ENCODE results near the gene ENOX2.

The ENOX2 gene

DNA sequence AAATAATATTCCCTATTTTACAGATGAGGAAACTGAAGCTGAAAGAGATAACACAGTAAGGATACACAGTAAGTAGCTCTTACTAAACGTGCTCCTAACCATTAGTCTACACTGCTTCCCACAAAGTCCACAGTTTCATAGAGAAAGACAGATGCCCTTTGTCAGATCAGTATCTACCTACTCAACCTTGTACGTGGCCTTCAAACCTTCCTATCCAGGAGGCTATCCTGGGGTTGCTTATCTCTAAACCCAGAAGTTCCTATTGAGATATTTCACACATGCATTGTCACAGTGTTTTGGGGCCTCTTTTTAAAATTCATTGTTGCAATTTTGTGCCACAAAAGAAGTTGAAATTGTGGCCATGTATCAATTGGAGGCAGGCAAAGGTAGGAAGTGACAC is 208.0 kb downstream of the ENOX2 start:
- no peaks in the 10 kb centered on the region for H3K4me1 Mint-ChIP-seq (ENCODE audit: low read depth)
- no peak overlapping the region for H3K27ac Mint-ChIP-seq
- no peaks in the 10 kb centered on the region for H3K27me3 Mint-ChIP-seq
- no peak overlapping the region for H3K4me3 Mint-ChIP-seq
- H3K36me3 Mint-ChIP-seq (ENCODE audit: low read depth), result no peaks in the 10 kb centered on the region
- H3K9me3 Mint-ChIP-seq, result no peaks in the 10 kb centered on the region

DNA sequence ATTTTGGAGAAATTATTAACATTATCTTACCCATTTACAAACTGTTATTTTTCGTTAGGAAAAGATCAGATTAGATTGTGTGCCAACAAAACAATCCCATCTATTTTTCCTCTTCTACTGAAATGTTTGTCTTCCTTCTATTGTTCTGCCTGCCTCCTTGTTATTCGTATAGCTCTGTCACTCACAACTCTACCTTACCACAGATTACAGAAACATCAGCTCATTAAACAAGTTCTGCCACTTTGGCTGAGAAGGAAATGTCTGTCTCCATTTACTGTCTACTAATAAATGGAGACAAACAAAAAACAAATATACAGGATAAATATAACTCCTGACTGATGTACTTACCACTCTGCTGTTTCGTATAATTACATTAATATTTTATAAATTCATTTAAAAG is 211.4 kb downstream of the ENOX2 start:
- no peak overlapping the region for H3K4me3 Mint-ChIP-seq
- no peak overlapping the region for H3K27ac Mint-ChIP-seq
- H3K9me3 Mint-ChIP-seq, result no peaks in the 10 kb centered on the region
- no peaks in the 10 kb centered on the region for H3K4me1 Mint-ChIP-seq (ENCODE audit: low read depth)
- peaks cover 9% of the 10 kb centered on the region for H3K36me3 Mint-ChIP-seq (ENCODE audit: low read depth)
- H3K27me3 Mint-ChIP-seq, result no peaks in the 10 kb centered on the region

DNA sequence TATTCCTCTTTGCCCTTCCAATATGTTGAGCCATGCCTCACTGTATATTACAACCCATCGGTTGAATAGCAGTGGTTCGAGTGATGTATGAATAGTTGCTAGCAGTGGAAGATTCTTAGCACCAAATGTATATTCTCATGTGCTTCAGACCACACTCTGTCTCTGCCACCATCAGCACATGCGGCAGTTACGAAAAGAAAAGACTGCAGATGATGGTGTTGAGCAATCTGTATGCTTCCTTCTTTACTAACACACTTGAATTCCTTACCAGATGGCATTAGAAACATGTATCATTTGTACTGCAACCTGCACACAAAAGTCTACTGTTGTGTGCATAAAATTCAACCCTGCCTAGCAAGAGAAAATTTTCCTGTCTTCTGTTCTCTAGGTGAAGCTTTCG is 214.6 kb downstream of the ENOX2 start:
- H3K4me1 Mint-ChIP-seq (ENCODE audit: low read depth), result no peaks in the 10 kb centered on the region
- H3K27me3 Mint-ChIP-seq, result no peaks in the 10 kb centered on the region
- H3K4me3 Mint-ChIP-seq, result no peak overlapping the region
- H3K9me3 Mint-ChIP-seq, result no peaks in the 10 kb centered on the region
- no peak overlapping the region for H3K27ac Mint-ChIP-seq
- peaks cover 21% of the 10 kb centered on the region for H3K36me3 Mint-ChIP-seq (ENCODE audit: low read depth)

- Mint-ChIP-seq H3K9me3 (no peaks in the 10 kb centered on the region), H3K27me3 (no peaks in the 10 kb centered on the region), H3K36me3 (ENCODE audit: low read depth) (peaks cover 30% of the 10 kb centered on the region), H3K4me1 (ENCODE audit: low read depth) (no peaks in the 10 kb centered on the region), H3K4me3 (no peak overlapping the region), H3K27ac (no peak overlapping the region)
These were observed 220.0 kb downstream of the ENOX2 start for GRCh38 chrX:130682990-130683389.

DNA sequence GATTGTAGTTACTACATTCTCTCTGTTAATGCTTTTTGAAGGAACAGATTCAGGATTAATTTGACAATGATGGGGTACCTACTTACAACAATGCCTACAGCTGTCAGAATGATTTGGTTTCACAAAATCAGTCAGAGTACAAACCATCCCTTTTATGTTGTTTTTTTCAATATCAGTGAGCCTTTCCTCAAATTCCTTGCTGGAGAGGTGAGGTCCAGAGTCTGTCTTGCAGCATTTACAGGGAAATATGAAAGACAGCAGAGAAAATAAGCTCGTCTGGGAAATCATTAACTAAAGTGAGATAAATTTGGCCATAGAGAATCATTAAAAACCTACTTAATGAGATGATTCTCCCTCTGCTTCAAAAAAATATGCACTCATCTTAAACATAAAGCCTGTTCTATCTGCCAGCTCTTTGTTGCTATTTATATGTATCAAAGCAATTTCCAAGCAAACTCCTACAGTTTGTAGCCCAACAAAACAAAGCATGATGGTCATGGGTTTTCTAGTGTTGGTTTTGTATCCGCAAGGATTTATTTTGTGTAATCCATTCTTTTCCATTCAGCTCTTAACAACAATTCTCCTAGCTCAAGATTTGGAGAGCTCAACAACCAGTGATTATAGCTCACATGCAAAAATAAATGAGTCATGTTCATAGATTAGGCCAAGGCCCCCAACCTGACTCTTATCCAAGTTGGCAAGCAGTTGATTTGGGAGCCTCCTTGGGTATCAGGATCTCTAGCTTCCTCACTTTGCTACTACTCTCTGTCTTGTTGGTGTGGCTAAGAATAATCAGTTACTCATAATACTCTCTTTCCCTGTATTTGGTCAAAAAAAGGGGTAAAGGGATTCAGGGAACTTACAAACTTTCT is 222.6 kb downstream of the ENOX2 start:
- no peak overlapping the region for H3K4me3 Mint-ChIP-seq

DNA sequence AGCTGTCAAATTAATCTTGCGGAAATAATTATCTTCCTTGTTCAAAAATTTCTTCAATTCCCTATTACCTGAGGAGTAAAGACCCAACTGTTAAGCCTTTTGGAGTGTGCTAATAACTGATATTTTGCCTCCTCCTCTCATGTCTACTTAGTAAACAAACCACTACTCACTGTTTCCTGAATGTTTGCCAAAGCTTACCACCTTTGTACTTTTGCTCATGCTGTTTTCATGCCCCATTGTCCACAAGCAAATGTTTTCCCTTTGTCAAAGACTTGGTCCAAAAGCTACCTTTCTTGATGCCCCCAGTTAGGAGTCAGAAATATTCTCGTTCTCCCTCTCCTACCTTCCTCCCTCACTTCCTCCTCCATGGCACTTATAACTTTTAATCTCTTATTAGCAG is 226.1 kb downstream of the ENOX2 start:
- peaks cover 55% of the 10 kb centered on the region for H3K36me3 Mint-ChIP-seq (ENCODE audit: low read depth)
- no peak overlapping the region for H3K4me3 Mint-ChIP-seq
- H3K27ac Mint-ChIP-seq, result no peak overlapping the region
- H3K27me3 Mint-ChIP-seq, result no peaks in the 10 kb centered on the region
- H3K4me1 Mint-ChIP-seq (ENCODE audit: low read depth), result no peaks in the 10 kb centered on the region
- H3K9me3 Mint-ChIP-seq, result no peaks in the 10 kb centered on the region

More for the DNA sequence above, 222.6 kb downstream of the ENOX2 start:
- Mint-ChIP-seq H3K27me3 (no peaks in the 10 kb centered on the region), H3K9me3 (no peaks in the 10 kb centered on the region), H3K4me1 (ENCODE audit: low read depth) (no peaks in the 10 kb centered on the region), H3K27ac (no peak overlapping the region), H3K36me3 (ENCODE audit: low read depth) (peaks cover 34% of the 10 kb centered on the region)

DNA sequence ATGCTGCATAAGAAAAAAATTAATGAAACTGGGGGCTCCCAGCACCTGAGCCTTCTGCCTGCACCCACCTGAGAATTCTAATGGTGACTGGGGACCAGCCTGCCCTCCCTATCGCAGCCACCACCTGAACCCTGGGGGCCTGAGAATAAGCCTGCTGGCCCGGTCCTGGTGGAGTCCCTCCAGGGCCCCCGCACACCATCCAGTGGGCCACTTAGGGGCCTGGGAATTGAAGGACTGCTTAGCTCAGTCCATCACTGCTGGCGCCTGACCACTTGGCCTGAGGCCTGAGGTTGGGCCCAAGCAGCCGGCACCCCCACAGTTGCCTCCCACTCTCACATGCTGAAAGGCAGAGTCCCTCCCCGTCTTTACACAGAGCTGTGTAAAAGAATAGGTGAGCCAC is 230.8 kb downstream of the ENOX2 start:
- H3K4me1 Mint-ChIP-seq (ENCODE audit: low read depth), result no peaks in the 10 kb centered on the region
- no peaks in the 10 kb centered on the region for H3K9me3 Mint-ChIP-seq
- no peak overlapping the region for H3K27ac Mint-ChIP-seq
- peaks cover 63% of the 10 kb centered on the region for H3K36me3 Mint-ChIP-seq (ENCODE audit: low read depth)
- H3K27me3 Mint-ChIP-seq, result no peaks in the 10 kb centered on the region
- H3K4me3 Mint-ChIP-seq, result no peak overlapping the region

DNA sequence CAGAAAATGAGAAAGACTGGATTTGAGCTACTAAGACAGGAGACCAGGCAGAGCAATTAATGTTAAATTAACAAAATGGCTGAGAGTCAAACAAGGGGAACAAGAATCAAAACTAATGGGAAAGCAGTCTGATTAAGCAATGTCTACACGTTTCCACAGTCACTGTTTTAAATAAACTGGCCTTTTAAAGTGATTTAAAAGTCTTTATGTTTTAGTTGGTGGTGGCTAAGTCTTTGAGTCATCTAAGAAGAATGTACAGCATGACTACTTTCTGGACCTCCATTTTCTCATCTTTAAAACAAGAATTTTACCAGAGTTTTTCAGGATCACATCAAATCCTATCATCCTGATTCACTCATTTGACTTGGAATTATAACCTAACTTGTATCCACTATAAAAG is 233.8 kb downstream of the ENOX2 start:
- Mint-ChIP-seq H3K4me1 (ENCODE audit: low read depth) (no peaks in the 10 kb centered on the region), H3K36me3 (ENCODE audit: low read depth) (peaks cover 65% of the 10 kb centered on the region)

GRCh38 chrX:130665263-130665662 is 237.7 kb downstream of the ENOX2 start:
- Mint-ChIP-seq H3K36me3 (ENCODE audit: low read depth) (peaks cover 62% of the 10 kb centered on the region), H3K9me3 (no peaks in the 10 kb centered on the region), H3K27ac (no peak overlapping the region), H3K27me3 (no peaks in the 10 kb centered on the region), H3K4me1 (ENCODE audit: low read depth) (no peaks in the 10 kb centered on the region), H3K4me3 (no peak overlapping the region)

More for the DNA sequence above, 233.8 kb downstream of the ENOX2 start:
- H3K4me3 Mint-ChIP-seq, result no peak overlapping the region
- H3K27ac Mint-ChIP-seq, result no peak overlapping the region
- H3K9me3 Mint-ChIP-seq, result no peaks in the 10 kb centered on the region
- H3K27me3 Mint-ChIP-seq, result no peaks in the 10 kb centered on the region

DNA sequence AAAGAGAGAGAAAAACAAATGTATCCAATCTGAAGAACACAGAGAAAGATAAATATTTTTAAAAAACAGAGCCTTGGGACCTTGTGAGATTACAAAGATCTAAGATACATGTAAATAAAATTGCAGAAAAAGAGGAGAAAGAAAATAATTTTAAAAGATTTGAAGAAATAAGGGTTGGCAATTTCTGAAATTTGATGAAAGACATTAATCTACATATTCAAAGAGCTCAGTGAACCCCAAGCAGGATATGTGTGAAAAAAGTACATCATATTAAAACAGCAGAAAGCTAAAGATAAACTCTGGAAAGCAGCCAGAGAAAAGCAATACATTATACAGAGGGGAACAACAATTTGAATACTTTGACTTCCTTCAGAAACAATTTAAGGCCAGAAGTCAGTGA is 244.7 kb downstream of the ENOX2 start:
- Mint-ChIP-seq H3K4me1 (ENCODE audit: low read depth) (no peaks in the 10 kb centered on the region), H3K27ac (no peak overlapping the region), H3K27me3 (no peaks in the 10 kb centered on the region), H3K36me3 (ENCODE audit: low read depth) (peaks cover 28% of the 10 kb centered on the region), H3K9me3 (no peaks in the 10 kb centered on the region), H3K4me3 (no peak overlapping the region)

- H3K27me3 Mint-ChIP-seq, result no peaks in the 10 kb centered on the region
- H3K9me3 Mint-ChIP-seq, result no peaks in the 10 kb centered on the region
- no peaks in the 10 kb centered on the region for H3K4me1 Mint-ChIP-seq (ENCODE audit: low read depth)
- peaks cover 13% of the 10 kb centered on the region for H3K36me3 Mint-ChIP-seq (ENCODE audit: low read depth)
- no peak overlapping the region for H3K27ac Mint-ChIP-seq
- H3K4me3 Mint-ChIP-seq, result no peak overlapping the region
These were observed 248.5 kb downstream of the ENOX2 start for GRCh38 chrX:130654409-130654950.

GRCh38 chrX:130652824-130653578 is 250.0 kb downstream of the ENOX2 start:
- peaks cover 14% of the 10 kb centered on the region for H3K36me3 Mint-ChIP-seq (ENCODE audit: low read depth)
- no peak overlapping the region for H3K4me3 Mint-ChIP-seq
- no peaks in the 10 kb centered on the region for H3K4me1 Mint-ChIP-seq (ENCODE audit: low read depth)
- H3K27me3 Mint-ChIP-seq, result no peaks in the 10 kb centered on the region
- H3K27ac Mint-ChIP-seq, result no peak overlapping the region
- H3K9me3 Mint-ChIP-seq, result no peaks in the 10 kb centered on the region

- Mint-ChIP-seq H3K27ac (no peak overlapping the region), H3K36me3 (ENCODE audit: low read depth) (peaks cover 21% of the 10 kb centered on the region), H3K4me3 (no peak overlapping the region), H3K4me1 (ENCODE audit: low read depth) (no peaks in the 10 kb centered on the region), H3K9me3 (no peaks in the 10 kb centered on the region), H3K27me3 (no peaks in the 10 kb centered on the region)
These were observed 253.3 kb downstream of the ENOX2 start for GRCh38 chrX:130649738-130650137.

DNA sequence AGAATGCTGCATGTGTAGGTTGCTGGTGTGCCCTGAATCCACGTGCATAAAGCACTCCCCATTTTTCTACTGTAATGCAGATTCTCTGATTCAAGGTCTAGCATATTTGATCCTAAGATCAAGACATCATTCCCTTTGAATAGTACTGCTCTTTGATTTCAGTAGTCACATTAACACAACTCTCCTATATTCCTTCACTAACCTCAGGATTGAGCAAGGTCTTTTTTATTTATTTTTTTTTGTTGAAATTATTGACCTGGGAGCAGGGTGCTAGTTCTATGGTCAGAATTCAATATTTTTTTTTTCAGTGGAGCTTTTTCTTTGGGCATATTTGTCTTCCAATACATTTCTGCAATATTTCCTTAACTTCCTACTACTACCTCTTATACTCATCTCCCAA is 255.5 kb downstream of the ENOX2 start:
- peaks cover 21% of the 10 kb centered on the region for H3K36me3 Mint-ChIP-seq (ENCODE audit: low read depth)
- H3K9me3 Mint-ChIP-seq, result no peaks in the 10 kb centered on the region
- H3K4me3 Mint-ChIP-seq, result no peak overlapping the region
- H3K4me1 Mint-ChIP-seq (ENCODE audit: low read depth), result no peaks in the 10 kb centered on the region
- H3K27me3 Mint-ChIP-seq, result no peaks in the 10 kb centered on the region
- H3K27ac Mint-ChIP-seq, result no peak overlapping the region

GRCh38 chrX:130645955-130646583 is 256.9 kb downstream of the ENOX2 start:
- no peaks in the 10 kb centered on the region for H3K27me3 Mint-ChIP-seq
- H3K4me1 Mint-ChIP-seq (ENCODE audit: low read depth), result no peaks in the 10 kb centered on the region
- H3K9me3 Mint-ChIP-seq, result no peaks in the 10 kb centered on the region
- no peak overlapping the region for H3K27ac Mint-ChIP-seq
- H3K36me3 Mint-ChIP-seq (ENCODE audit: low read depth), result peaks cover 21% of the 10 kb centered on the region
- H3K4me3 Mint-ChIP-seq, result no peak overlapping the region
